Measurements from ENCODE around the gene PNPLA3.

PNPLA3 gene

GRCh38 chr22:43888740-43889139 is 34.9 kb upstream of the PNPLA3 start:
- POLR2A ChIA-PET, result no interaction called here
- TF ChIP-seq TARDBP (IDR thresholded peaks at IDR 0.05), result no peak
- no peak for TF ChIP-seq ELF4 (IDR thresholded peaks at IDR 0.05)
- no peak for TF ChIP-seq LEF1 (IDR thresholded peaks at IDR 0.05; ENCODE audit: borderline replicate concordance)
- TF ChIP-seq FOXA1 (IDR thresholded peaks at IDR 0.05), result no peak
- no peak for TF ChIP-seq HDGF (IDR thresholded peaks at IDR 0.05; ENCODE audit: borderline replicate concordance)
- TF ChIP-seq NFRKB (IDR thresholded peaks at IDR 0.05), result no peak
- TF ChIP-seq FOXM1 (IDR thresholded peaks at IDR 0.05; ENCODE audit: borderline replicate concordance), result no peak
- TF ChIP-seq SUZ12 (IDR thresholded peaks at IDR 0.05), result no peak
- TF ChIP-seq SP1 (IDR thresholded peaks at IDR 0.05), result no peak
- TF ChIP-seq ZNF384 (IDR thresholded peaks at IDR 0.05), result no peak
- TF ChIP-seq BHLHE40 (IDR thresholded peaks at IDR 0.05; ENCODE audit: borderline replicate concordance), result no peak
- no peak for TF ChIP-seq FOXK2 (IDR thresholded peaks at IDR 0.05)
- no peak for TF ChIP-seq PKNOX1 (IDR thresholded peaks at IDR 0.05)
- TF ChIP-seq ARNT (IDR thresholded peaks at IDR 0.05), result no peak
- TF ChIP-seq L3MBTL2 (conservative IDR thresholded peaks at IDR 0.05), result no peak
- TF ChIP-seq CTBP1 (IDR thresholded peaks at IDR 0.05; ENCODE audit: borderline replicate concordance), result no peak
- CTCF ChIA-PET, result no interaction called here
- no peak for DNase-seq (ENCODE audit: extremely low spot score)

GRCh38 chr22:43889201-43889859 is 34.3 kb upstream of the PNPLA3 start:
- CTCF ChIA-PET, result no interaction called here
- POLR2A ChIA-PET, result interaction anchor here (0.5 kb wide), 1 partner anchor 19 kb away, joined by 3 read pairs; no protein-coding TSS in a partner anchor
- no peak for DNase-seq (ENCODE audit: extremely low spot score)
- no peak for TF ChIP-seq ARNT (IDR thresholded peaks at IDR 0.05)
- TF ChIP-seq PKNOX1 (IDR thresholded peaks at IDR 0.05), result no peak
- TF ChIP-seq BHLHE40 (IDR thresholded peaks at IDR 0.05; ENCODE audit: borderline replicate concordance), result no peak
- no peak for TF ChIP-seq CTBP1 (IDR thresholded peaks at IDR 0.05; ENCODE audit: borderline replicate concordance)

GRCh38 chr22:43889860-43890253 is 33.7 kb upstream of the PNPLA3 start:
- CTCF ChIA-PET, result no interaction called here
- no peak for TF ChIP-seq ZNF384 (IDR thresholded peaks at IDR 0.05)
- no peak for TF ChIP-seq NFRKB (IDR thresholded peaks at IDR 0.05)
- no peak for TF ChIP-seq CTBP1 (IDR thresholded peaks at IDR 0.05; ENCODE audit: borderline replicate concordance)
- no peak for TF ChIP-seq L3MBTL2 (conservative IDR thresholded peaks at IDR 0.05)
- no peak for TF ChIP-seq ELF4 (IDR thresholded peaks at IDR 0.05)
- TF ChIP-seq TARDBP (IDR thresholded peaks at IDR 0.05), result no peak
- TF ChIP-seq SUZ12 (IDR thresholded peaks at IDR 0.05), result no peak
- no peak for TF ChIP-seq LEF1 (IDR thresholded peaks at IDR 0.05; ENCODE audit: borderline replicate concordance)
- TF ChIP-seq SP1 (IDR thresholded peaks at IDR 0.05), result no peak
- no peak for TF ChIP-seq FOXM1 (IDR thresholded peaks at IDR 0.05; ENCODE audit: borderline replicate concordance)
- no peak for TF ChIP-seq FOXK2 (IDR thresholded peaks at IDR 0.05)
- no peak for TF ChIP-seq HDGF (IDR thresholded peaks at IDR 0.05; ENCODE audit: borderline replicate concordance)
- no peak for TF ChIP-seq ARNT (IDR thresholded peaks at IDR 0.05)
- TF ChIP-seq FOXA1 (IDR thresholded peaks at IDR 0.05), result no peak
- no peak for TF ChIP-seq PKNOX1 (IDR thresholded peaks at IDR 0.05)
- POLR2A ChIA-PET, result interaction anchor here (0.5 kb wide), 1 partner anchor 18 kb away, joined by 3 read pairs; no protein-coding TSS in a partner anchor
- DNase-seq (ENCODE audit: extremely low spot score), result no peak

GRCh38 chr22:43890901-43891331 is 32.7 kb upstream of the PNPLA3 start:
- CTCF ChIA-PET, result interaction anchor here (2.0 kb wide), 1 partner anchor 8 kb away, joined by 6 read pairs; no protein-coding TSS in a partner anchor
- TF ChIP-seq LEF1 (IDR thresholded peaks at IDR 0.05; ENCODE audit: borderline replicate concordance) (no peak), L3MBTL2 (conservative IDR thresholded peaks at IDR 0.05) (no peak), SUZ12 (IDR thresholded peaks at IDR 0.05) (no peak), SP1 (IDR thresholded peaks at IDR 0.05) (no peak), FOXK2 (IDR thresholded peaks at IDR 0.05) (no peak), PKNOX1 (IDR thresholded peaks at IDR 0.05) (no peak), FOXA1 (IDR thresholded peaks at IDR 0.05) (no peak), ELF4 (IDR thresholded peaks at IDR 0.05) (no peak), TARDBP (IDR thresholded peaks at IDR 0.05) (no peak), HDGF (IDR thresholded peaks at IDR 0.05; ENCODE audit: borderline replicate concordance) (no peak), CTBP1 (IDR thresholded peaks at IDR 0.05; ENCODE audit: borderline replicate concordance) (no peak), ARNT (IDR thresholded peaks at IDR 0.05) (no peak), FOXM1 (IDR thresholded peaks at IDR 0.05; ENCODE audit: borderline replicate concordance) (no peak), ZNF384 (IDR thresholded peaks at IDR 0.05) (no peak), NFRKB (IDR thresholded peaks at IDR 0.05) (no peak)
- DNase-seq (ENCODE audit: extremely low spot score), result no peak
- POLR2A ChIA-PET, result no interaction called here

- POLR2A ChIA-PET, result no interaction called here
- TF ChIP-seq FOXK2 (IDR thresholded peaks at IDR 0.05) (no peak), BHLHE40 (IDR thresholded peaks at IDR 0.05; ENCODE audit: borderline replicate concordance) (no peak), SUZ12 (IDR thresholded peaks at IDR 0.05) (no peak), ZNF384 (IDR thresholded peaks at IDR 0.05) (no peak), FOXA1 (IDR thresholded peaks at IDR 0.05) (no peak), SP1 (IDR thresholded peaks at IDR 0.05) (no peak), HDGF (IDR thresholded peaks at IDR 0.05; ENCODE audit: borderline replicate concordance) (no peak), ELF4 (IDR thresholded peaks at IDR 0.05) (no peak), TARDBP (IDR thresholded peaks at IDR 0.05) (no peak), LEF1 (IDR thresholded peaks at IDR 0.05; ENCODE audit: borderline replicate concordance) (no peak), PKNOX1 (IDR thresholded peaks at IDR 0.05) (no peak), ARNT (IDR thresholded peaks at IDR 0.05) (no peak), CTBP1 (IDR thresholded peaks at IDR 0.05; ENCODE audit: borderline replicate concordance) (no peak), NFRKB (IDR thresholded peaks at IDR 0.05) (no peak), L3MBTL2 (conservative IDR thresholded peaks at IDR 0.05) (no peak), FOXM1 (IDR thresholded peaks at IDR 0.05; ENCODE audit: borderline replicate concordance) (no peak)
- CTCF ChIA-PET, result interaction anchor here (2.0 kb wide), 1 partner anchor 8 kb away, joined by 6 read pairs; no protein-coding TSS in a partner anchor
- no peak for DNase-seq (ENCODE audit: extremely low spot score)
Observed at GRCh38 chr22:43891360-43892182, 32.0 kb upstream of the PNPLA3 start, which contains the start of gene PNPLA5. PNPLA5 (minus strand) TSS chr22:43892013; CDS start chr22:43891880, 133 bp downstream.
